Inferior parietal cortex (tissue), 1 donor: Measurements from ENCODE around the gene NDE1.
"Not testable (repeated sequence)": the region's sequence is repeated elsewhere in the genome, so short reads cannot be mapped to it uniquely, and the experiment has no call there.

Experiments
- DNase-seq: peaks from one replicate; pipeline ENCODE4 v3.0.0-alpha.2; 2016; ENCODE audit errors: extremely low spot score

NDE1 gene

DNA sequence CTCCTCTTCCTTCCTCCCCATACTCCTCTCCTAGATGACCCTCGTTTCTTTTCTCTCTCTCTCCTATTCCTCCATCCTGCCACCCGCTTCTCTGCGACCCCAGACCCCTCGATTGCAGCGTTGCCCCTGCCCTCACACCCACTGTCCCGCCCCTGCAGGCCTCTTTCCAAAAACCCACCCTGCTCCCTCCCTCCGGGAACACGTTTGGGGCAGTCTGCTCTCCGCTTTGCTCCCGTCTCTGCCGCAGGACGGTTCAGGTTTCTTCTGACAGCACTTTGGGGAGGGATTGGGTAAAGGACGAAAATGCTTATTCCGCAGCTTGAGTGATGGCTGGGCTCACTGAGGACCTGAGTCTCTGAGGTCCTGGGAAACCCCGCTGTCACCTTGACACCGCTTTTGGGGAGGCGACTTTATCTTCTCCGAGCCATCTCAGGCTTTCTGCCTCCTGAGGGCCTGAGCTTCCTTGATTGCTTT, 690 bp downstream of the NDE1 start:
- no peak for DNase-seq

- DNase-seq = no peak
These were observed 2.4 kb downstream of the NDE1 start for GRCh38 chr16:15652293-15653001.

DNA sequence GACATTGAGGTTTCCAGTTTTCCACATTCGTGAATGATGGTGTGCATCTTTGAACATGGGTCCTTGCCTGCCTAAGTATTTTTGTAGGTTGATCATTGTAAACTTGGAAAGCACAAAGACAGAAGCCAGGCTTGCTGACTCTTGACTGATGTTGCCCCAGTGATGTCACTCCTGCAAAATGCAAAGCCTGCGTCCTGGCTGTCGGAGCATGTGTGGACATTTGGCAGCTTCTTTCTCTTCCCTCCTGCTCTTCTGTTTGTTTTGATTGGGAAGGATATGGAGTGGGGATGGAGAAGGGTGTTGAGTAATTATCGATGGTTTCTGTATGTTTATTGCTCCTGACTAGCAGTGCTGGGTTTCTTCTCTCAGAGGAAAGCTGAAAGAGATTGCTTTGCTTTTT, 3.2 kb downstream of the NDE1 start:
- DNase-seq = no peak

DNA sequence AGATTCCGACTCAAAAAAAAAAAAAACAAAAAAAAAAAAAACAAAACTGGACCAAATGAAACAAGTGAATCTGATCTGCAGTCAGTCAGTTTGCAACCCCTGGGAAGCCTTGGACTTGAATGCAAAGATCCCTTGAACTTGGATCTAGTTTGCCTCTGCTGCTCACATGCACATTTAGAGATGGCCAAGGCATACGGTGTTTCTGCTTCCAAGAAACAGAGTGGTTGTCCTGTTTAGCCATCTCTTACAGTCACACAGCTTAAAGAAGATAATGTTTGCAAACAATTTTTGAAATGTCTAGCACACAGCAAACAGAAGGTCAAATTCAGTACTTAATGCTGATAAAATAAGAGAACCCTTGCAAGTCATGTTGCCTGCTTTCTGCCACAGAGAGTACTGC, 4.5 kb downstream of the NDE1 start:
- DNase-seq = no peak

DNA sequence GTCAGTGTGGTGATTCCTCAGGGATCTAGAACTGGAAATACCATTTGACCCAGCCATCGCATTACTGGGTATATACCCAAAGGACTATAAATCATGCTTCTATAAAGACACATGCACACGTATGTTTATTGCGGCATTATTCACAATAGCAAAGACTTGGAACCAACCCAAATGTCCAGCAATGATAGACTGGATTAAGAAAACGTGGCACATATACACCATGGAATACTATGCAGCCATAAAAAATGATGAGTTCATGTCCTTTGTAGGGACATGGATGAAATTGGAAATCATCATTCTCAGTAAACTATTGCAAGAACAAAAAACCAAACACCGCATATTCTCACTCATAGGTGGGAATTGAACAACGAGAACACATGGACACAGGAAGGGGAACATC, 5.5 kb downstream of the NDE1 start:
- DNase-seq = not testable (repeated sequence)

DNA sequence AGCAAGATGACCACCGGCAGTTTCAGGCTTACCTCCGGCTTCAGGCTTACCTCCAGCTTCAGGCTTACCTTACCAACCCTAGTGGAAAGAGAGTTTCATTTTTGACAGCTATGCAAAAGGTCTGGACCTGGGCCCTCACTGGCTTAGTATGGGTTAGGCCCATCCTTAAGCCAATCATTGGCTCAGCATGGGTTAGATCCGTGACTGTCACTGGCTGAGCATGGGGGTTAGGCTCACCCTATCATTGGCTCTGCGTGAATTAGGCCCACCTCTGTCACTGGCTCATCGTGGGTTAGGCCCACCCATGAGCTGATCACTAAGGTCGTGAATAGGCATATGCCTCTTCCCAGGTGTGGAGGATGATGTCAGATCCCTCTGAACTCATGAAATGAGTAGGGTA, 8.1 kb downstream of the NDE1 start:
- DNase-seq = no peak

GRCh38 chr16:15658556-15658955, 8.5 kb downstream of the NDE1 start:
- no peak for DNase-seq

GRCh38 chr16:15660203-15660601, 10.2 kb downstream of the NDE1 start:
- no peak for DNase-seq

GRCh38 chr16:15665107-15665506, 15.1 kb downstream of the NDE1 start:
- no peak for DNase-seq

- DNase-seq = no peak
These were observed 17.2 kb downstream of the NDE1 start for GRCh38 chr16:15667091-15667742.

- DNase-seq = no peak
These were observed 21.6 kb downstream of the NDE1 start for GRCh38 chr16:15671530-15672117.

GRCh38 chr16:15672127-15672513, 22.1 kb downstream of the NDE1 start:
- DNase-seq = not testable (repeated sequence)

DNA sequence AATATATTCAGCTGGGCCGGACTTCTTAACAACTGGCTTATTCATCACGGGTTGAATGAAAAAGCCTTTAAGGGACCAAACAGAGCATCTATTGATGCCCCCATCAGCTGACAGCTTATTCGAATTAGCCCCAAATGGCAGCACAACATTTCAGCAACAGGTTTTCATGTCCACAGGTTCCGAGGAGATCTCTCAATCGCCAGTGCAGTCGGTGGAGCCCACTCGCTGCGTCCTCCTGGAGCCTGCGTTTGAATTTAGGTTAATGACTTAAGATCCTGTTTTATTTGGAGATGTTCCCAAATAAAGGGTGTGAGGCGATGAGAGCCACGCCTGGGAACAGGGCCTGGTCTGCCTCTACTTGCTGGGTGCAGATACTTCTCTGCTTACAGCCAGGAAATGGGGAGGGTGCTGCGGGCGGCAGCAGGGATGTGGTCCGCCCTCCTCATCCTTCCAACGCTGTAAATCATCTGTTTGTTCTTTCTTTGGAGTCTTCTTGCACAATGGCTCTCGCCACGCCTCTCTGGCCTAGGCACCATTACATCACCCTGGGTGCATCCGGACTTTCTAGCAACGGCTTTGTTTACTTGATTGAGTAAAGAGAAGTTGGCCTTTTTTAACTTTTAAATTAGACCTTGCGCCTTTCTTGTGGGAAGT, 22.6 kb downstream of the NDE1 start:
- DNase-seq = peak; percentile 89

DNA sequence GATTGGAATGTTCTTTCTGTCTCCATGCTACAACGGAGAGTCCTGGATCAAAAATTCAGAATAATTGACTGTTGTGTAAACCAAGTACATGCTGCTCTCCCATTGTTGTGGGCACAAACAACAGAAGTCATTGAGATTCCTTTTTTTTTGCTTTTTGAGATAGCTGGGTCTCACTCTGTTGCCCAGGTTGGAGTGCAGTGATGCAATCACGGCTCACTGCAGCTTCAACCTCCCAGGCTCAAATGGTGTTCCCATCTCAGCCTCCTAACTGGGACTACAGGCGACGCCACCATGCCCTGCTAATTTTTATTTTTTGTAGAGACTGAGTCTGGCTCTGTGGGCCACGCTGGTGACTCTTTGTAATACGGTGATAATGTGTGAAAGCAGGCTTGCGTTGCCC, 24.5 kb downstream of the NDE1 start:
- peak; percentile 45 for DNase-seq

GRCh38 chr16:15676506-15676905, 26.5 kb downstream of the NDE1 start:
- DNase-seq = no peak

DNA sequence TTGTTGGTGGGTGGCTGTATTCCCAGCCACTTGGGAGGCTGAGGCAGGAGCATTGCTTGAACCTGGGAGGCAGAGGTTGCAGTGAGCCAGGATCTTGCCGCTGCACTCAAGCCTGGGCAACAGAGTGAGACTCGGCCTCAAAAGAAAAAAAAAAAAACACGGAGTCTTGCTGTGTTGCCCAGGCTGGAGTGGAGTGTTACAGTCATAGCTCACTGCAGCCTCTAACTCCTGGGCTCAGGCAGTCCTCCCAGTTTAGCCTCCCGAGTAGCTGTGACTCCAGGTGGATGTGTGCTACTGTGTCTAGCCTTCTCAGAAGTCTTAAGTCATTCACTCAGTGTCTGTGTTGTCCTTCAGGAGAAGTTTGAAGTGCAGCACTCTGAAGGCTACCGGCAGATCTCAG, 27.4 kb downstream of the NDE1 start:
- DNase-seq = no peak

DNA sequence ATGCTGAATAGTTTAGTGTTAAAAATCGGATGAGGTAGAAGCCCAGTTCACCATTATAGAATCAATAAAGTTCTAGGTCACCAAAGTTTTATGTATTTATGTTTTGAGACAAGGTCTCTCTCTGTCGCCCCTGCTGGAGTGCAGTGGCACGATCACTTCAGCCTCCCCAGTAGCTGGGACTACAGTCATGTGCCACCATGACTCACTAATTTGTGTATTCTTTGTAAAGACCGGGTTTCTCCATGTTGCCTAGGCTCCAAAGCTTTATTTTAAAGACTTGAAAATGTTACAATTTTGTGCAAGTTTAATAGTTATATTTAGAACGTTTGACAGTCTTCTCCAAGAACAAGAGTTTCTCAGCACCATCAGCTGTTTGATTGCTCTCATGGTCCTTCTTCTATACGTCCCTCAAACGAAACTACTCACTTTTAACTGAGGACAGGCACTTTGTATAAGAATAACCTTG, 32.1 kb downstream of the NDE1 start:
- peak; percentile 63 for DNase-seq

DNA sequence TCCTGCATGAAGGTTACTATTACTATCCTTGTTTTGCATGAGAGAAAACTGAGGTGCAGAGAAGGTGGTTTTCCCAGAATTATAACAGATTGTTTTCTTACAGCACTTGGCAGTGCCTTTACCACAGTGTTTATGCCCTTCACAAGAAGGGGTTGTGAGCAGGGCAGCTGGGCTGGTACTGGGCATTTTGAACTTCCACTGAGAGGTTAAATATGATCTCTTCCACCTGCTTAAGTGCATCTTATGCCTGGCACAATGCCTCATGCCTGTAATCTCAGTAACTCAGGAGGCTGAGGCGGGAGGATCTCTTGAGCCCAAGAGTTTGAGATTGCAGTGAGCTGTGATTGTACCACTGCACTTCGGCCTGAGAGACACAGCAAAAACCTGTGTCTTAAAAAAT, 36.2 kb downstream of the NDE1 start:
- no peak for DNase-seq

DNA sequence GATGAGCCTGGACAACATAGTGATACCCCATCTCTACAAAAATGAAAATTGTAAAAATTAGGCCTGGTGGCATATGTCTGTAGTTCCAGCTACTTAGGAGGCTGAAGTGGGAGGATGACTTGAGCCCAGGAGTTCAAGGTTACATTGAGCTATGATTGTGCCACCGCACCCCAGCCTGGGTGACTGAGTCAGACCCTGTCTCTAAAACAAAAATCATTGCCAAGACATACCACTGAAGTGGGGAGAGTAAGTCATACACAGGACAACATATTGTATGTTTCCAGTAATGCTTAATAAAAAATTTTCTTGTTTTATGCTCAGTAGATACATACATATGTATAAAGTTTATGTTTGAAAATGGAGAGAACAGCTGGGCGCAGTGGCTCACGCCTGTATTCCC, 39.2 kb downstream of the NDE1 start:
- DNase-seq = no peak

DNA sequence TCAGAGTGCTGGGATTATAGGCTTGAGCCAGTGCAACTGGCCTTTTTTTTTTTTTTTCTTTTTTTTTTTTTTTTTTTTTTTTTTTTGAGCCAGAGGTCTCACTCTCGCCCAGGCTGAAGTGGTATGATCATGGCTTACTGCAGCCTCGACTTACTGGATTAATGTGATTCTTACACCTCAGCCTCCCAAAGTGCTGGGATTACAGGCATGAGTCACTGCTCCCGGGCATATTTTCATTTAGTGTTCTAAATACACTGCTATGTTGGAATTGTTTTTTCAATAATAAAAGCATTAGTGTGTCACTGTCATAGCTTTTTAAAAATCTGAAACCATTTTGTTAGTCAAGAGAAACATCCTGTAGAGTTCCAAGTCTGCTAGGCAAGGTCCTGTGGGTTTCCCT, 40.3 kb downstream of the NDE1 start:
- DNase-seq = no peak

DNA sequence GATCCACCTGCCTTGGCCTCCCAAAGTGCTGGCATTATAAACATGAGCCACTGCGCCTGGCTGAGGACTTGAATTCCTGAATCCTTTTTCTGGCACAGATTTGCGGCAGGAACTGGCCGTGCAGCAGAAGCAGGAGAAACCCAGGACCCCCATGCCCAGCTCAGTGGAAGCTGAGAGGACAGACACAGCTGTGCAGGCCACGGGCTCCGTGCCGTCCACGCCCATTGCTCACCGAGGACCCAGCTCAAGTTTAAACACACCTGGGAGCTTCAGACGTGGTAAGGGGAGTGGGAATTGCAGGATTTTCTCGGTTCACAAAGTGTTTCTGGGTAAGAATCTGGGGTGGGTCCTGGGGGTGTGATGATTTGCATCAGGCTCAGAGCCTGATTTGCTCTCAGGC, 41.0 kb downstream of the NDE1 start:
- no peak for DNase-seq

DNA sequence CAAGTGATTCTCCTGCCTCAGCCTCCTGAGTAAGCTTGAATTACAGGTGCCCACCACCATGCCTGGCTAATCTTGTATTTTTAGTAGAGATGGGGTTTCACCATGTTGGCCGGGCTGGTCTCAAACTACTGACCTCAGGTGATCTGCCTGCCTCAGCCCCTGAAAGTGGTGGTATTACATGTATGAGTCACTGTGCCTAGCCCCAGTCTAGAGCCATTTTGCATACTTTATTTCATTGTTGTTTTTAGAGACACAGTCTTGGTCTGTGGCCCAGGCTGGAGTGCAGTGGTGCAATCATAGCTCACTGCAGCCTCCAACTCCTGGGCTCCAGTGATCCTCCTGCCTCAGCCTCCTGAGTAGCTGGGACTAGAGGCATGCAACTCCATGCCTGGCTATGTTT, 42.5 kb downstream of the NDE1 start:
- not testable (repeated sequence) for DNase-seq

GRCh38 chr16:15694499-15694898, 44.5 kb downstream of the NDE1 start:
- DNase-seq = no peak
